HG03432 (cell line): Measurements from ENCODE around the gene C1orf185.
"Not testable (repeated sequence)": the region's sequence is repeated elsewhere in the genome, so short reads cannot be mapped to it uniquely, and the experiment has no call there.

ENCODE experiments used
- ATAC-seq: cut with Tn5 transposase; IDR thresholded peaks from one replicate; pipeline ENCODE4 v1.9.1; 2021; ENCODE audit warnings: mild to moderate bottlenecking, moderate library complexity; ENCODE audit not compliant: unreplicated experiment

C1orf185 gene

GRCh38 chr1:51101976-51102375, at the start of gene C1orf185:
Gene C1orf185, plus strand, starts transcription at chr1:51102228. Its CDS starts 6 bp downstream, at chr1:51102234.
- ATAC-seq = no peak

DNA sequence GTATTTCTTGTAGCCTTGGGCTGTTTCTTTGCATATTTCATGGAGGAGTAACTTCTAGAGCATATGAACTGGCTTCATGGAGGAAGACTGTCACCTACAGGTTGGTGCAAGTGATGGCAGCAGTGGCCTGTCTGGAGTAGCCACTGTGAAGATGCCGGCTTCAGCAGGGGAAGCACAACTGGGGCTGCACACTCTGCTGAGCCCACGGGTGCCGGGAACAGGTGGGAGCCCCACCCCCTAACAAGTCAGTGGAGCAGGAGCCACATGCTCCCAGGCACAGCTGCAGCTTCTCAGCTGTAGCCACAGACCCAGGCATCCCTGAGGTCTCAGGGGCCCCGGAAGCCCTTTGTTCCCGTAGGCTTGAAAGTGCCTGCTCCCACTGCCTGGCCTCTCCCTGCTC, 43.2 kb upstream of the C1orf185 start:
- ATAC-seq = peak; percentile 55

DNA sequence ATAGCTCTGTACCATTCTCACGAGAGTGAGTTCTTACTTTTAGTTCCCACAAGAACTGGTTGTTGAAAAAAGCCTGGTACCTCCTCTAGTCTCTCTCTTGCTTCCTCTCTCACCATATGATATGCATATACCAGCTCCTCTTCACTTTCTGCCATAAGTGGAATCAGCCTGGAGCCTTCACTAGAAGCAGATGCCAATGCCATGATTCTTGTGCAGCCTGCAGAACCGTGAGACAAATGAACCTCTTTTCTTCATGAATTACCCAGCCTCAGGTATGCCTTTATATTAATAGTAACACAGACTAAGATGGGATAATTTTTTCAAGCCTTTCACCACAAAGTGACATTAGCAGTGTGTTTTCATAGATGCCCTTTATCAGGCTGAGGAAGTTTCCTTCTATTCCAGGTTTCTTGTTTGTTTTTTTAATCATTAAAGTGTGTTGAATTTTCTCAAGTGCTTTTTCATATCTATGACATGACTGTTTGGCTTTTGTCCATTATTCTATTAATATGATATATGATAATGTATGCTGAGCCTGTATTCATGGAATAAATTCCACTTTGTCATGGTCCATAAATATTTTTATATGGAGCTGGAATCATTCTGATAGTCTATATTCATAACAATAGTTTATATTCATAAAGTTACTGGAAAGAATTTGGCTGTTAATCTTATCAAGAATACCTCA, 40.7 kb upstream of the C1orf185 start:
- no peak for ATAC-seq

DNA sequence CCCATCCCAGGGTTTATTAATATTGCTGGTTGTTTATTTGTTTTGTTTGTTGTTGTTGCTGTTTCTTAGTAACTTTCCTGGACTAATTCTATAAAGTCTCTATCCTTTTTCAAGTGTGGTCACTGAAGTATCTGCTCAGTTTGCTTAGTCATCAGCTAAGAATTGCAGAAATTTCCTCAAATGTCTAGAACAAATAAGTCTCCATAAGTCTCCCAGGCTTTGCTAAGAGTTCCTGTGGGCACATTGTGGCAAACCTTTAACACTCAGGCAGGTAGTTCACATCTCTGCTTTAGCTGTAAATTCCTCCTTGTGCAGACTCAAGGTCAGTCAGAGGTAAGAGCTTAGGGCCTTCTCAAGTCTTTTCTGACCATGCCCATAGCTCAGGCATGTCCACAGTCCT, 38.9 kb upstream of the C1orf185 start:
- no peak for ATAC-seq

DNA sequence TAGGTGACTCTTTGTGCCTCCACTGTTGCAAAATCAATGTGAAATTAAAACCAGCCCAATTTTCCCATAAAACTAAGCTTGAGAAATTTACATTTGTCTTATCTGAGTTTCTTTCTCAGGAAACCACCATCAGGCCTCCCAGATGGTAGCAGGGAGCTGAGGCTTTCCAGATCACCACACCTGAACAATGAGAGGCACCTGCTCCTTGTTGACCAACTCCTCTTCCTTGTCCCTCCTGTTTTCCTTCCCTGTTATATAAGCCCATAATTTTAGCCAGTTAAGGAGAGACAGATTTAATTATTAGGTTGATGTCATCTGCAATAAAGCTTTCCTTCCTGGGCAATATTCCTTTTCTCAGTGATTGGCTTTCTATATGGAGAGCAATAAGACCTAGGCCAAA, 32.0 kb upstream of the C1orf185 start:
- ATAC-seq = no peak

GRCh38 chr1:51070640-51071039, 31.4 kb upstream of the C1orf185 start:
- ATAC-seq = no peak

- ATAC-seq = no peak
These were observed 30.6 kb upstream of the C1orf185 start for GRCh38 chr1:51071291-51072042.

DNA sequence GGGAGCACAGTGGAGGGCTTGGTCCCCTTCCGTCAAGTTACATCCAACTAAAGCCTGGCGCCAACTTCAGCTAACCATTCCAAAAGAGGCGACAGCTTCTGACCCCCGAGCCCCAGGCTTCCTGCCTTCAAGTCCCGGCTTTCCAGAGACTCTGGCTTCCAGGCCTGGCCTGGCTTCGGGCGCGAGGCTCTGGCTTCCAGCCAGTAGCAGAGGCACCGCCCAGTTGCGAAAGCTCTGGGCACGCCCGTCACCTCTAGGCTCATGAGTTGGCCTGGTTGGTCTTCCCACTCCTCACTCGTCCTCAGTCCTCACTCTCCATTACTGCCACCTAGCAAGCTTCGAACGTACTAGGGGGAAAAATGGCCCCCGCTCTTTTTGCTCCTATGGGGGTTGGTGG, 30.0 kb upstream of the C1orf185 start:
- no peak for ATAC-seq

- ATAC-seq = no peak
These were observed 29.4 kb upstream of the C1orf185 start for GRCh38 chr1:51072651-51073050.

DNA sequence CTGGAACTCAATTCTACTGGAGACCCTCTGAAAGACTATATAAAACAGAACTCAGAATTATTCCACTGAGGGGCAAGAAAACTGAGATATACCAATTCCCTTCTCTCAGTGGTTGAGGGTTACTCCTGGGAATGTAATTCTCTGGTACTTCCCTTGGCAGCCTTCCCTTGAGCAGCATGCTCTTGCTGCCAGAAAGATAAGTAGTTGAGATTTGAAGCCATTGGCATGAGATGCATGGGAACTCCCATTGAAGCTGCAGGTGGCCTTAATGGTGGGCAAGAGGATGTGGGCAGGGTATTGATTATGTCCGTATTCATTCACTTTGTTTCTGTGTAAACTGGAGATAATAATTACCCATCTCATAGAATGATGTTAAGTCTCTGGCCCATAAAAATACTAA, 28.6 kb upstream of the C1orf185 start:
- no peak for ATAC-seq

GRCh38 chr1:51086496-51087271, 15.3 kb upstream of the C1orf185 start:
- ATAC-seq = no peak

- no peak for ATAC-seq
These were observed 13.6 kb upstream of the C1orf185 start for GRCh38 chr1:51088474-51088873.

- no peak for ATAC-seq
These were observed 8.4 kb upstream of the C1orf185 start for GRCh38 chr1:51093581-51093980.

- no peak for ATAC-seq
These were observed 4.9 kb upstream of the C1orf185 start for GRCh38 chr1:51097171-51097570.

DNA sequence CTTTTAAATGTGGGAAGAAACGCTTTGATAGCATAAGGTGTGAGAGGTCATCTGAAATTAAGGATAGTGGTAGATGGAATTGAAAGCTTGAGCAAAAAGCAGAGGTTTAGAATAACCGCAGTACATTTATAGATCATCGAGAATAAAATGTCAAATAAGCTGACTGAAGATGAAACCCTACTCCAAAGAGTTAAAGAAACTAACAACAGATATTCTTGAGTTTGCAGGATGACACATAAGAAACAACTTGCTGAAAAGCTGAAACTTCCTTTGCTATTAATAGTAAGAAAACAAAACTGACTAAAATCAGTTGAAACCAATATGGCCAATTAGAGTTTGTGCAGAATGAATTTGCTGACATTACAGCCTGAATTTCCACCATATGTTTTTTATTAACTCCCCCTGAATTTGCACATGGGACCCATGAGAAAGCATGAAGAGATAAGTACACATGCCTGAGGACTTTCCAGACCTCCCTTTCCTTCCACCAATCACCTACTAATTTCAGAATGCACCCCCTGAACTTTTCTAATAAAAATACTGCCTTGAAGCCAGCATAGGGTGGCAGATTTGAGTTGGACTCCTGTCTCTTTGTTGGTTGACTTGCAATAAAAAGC, 1.7 kb upstream of the C1orf185 start:
- ATAC-seq = peak; percentile 90

DNA sequence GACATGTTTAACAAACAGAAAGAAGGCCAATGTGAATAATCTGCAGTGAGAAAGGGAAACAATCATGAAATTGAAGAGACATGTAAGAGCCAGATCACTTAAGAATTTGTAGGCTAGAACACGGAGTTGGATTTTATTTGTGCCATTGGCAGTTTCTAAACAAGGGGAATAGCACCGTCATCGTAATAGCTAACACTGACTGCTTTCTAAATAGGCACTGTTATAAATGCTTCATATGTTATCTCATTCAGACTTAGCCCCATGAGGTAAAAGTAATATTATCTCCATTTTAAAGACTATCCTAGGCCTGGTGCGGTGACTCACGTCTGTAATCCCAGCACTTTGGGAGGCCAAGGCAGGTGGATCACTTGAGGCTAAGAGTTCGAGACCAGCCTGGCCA, 12.1 kb downstream of the C1orf185 start:
- ATAC-seq = no peak

DNA sequence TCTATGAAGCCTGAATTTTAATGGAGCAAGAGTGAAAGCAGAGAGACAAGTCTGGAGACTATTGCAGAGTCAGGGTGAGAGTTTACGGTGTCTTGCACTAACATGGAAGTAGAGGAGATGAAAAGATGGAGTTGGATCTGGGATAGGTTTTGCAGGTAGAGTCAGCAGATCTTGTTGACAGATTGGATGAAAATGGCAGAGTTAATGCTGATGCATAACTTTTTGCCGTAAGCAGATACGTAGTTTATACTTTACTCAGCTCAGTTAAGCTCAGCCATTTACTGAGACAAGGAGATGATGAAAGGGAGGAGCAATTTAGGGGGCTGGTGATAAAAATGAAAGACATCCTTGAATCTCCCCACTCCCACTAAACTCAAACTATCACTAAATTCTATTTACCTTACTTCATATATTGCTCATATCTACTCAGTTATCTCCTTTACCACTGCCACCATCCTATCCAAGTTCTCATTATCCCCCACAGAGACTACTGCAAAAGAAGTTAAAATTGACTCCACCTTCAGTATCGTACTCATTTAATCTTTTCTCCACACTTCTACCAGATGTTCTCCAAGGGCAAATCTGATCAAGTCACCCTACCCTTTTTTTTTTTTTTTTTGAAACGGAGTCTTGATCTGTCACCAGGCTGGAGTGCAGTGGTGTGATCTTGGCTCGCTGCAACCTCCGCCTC, 13.8 kb downstream of the C1orf185 start:
- ATAC-seq = no peak

GRCh38 chr1:51119331-51119730, 17.3 kb downstream of the C1orf185 start:
- no peak for ATAC-seq

GRCh38 chr1:51120629-51121028, 18.6 kb downstream of the C1orf185 start:
- no peak for ATAC-seq

DNA sequence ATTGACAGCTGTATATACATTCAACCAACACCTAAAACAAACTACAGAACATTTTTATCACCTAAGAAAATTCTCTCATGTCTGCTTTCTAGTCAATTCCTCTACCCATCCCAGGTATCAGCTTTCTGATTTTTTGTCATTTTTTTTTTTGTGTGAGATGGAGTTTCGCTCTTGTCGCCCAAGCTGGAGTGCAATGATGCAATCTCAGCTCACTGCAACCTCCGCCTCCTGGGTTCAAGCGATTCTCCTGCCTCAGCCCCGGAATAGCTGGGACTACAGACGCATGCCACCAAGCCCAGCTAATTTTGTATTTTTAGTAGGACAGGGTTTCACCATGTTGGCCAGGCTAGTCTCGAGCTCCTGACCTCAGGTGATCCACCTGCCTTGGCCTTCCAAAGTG, 25.1 kb downstream of the C1orf185 start:
- ATAC-seq = not testable (repeated sequence)

GRCh38 chr1:51131185-51131584, 29.2 kb downstream of the C1orf185 start:
- no peak for ATAC-seq
